22Rv1 (cell line): ENCODE results near the gene RNF212.

Source experiments
- H3K27ac ChIP-seq: fragments of 450-650 bp; 2 replicates; pipeline ENCODE4 v1.5.1; 2017
- CTCF ChIP-seq: fragments of 450-650 bp; IDR thresholded peaks from 2 replicates; pipeline ENCODE4 v1.5.1; 2017; ENCODE audit warnings: mild to moderate bottlenecking
- ZFX ChIP-seq: fragments of 450-650 bp; IDR thresholded peaks from 2 replicates; pipeline ENCODE4 v1.6.1; 2017; ENCODE audit warnings: antibody characterized with exemption, borderline replicate concordance

The RNF212 gene

DNA sequence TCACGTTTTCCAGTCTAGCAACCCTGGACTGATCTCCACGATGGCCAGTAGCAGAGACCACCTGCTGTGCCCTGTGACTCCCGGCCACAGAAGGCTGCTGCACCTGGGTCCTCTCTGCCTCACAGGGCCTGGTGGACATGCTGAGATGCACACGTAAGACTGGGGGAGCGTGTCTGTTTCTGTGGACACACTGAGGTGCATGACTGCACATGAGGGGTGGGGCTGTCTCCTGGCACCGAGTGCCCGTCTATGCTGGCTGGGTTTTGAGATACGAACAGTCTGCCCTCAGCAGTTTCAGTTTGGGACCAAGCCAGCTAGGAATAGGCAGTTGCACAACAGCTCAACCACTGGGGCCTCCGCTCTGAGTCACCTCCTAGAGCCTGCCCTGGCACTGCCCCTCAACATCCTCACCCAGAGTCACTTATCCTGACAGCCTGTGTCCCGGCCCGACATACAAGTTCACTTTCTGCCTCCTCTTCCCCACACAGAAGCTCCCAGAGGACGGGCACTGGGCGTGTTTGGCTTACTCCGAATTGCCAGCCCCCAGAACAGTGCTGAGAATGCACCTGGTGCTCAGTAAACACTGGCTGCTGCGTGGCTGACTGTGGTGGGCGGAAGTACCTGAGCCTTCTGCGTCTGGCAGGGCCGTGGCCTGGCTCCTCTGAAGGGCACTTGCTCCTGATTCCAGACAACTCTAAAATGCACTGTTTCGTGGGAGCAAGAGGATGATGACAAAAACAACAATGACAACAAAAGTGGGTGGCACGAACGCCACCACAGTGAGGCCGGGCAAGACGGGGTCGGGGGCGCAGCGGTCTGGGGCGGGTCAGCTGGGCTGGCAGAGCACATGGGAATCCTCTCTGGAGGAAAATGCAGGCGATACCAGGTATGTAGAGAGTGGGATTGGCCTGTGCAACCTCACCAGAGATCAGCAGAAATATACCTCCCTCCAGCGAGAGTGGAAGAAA is 30.9 kb downstream of the RNF212 start:
- TF ChIP-seq ZFX, result no peak
- TF ChIP-seq CTCF, result no peak
- no peak overlapping the region for H3K27ac ChIP-seq

GRCh38 chr4:1081689-1082040 is 31.7 kb downstream of the RNF212 start:
- H3K27ac ChIP-seq, result no peak overlapping the region
- TF ChIP-seq CTCF (no peak), ZFX (no peak)

DNA sequence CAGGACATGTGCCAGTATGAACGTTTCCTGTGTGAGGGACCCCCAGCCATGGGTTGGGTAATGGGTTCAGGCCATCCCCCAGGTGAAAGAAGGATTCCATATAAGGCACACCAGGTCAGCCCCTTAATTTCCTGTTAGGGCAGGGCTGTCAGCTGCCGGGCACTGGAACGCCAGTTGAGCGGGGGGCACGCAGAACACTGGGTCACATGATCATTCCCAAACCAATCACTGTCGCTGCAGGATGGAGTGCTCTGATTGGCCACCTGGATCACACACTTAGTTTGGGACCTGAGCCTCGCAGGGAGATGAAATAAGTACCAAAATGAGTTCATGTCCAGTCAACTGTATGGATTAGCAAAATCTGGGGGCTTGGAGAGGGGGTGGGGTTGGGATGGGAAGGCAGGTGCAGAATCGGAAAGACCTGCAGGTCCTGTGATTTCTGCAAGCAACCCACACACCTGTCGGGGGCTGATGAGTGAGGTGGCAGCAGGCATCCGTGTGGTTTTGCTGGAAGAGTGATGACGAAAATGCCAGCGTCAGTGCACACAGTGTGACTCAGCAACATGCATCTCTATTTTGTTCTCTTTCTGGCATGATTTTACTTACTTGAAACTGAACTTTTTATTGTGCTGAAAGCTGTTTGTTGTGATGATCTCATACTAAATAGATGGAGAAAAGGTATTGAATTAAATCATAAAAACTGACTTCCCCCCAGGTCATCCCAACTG is 32.2 kb downstream of the RNF212 start:
- H3K27ac ChIP-seq, result no peak overlapping the region
- TF ChIP-seq CTCF (no peak), ZFX (no peak)

GRCh38 chr4:1080432-1080831 is 32.9 kb downstream of the RNF212 start:
- H3K27ac ChIP-seq, result no peak overlapping the region
- no peak for TF ChIP-seq ZFX
- TF ChIP-seq CTCF, result no peak

DNA sequence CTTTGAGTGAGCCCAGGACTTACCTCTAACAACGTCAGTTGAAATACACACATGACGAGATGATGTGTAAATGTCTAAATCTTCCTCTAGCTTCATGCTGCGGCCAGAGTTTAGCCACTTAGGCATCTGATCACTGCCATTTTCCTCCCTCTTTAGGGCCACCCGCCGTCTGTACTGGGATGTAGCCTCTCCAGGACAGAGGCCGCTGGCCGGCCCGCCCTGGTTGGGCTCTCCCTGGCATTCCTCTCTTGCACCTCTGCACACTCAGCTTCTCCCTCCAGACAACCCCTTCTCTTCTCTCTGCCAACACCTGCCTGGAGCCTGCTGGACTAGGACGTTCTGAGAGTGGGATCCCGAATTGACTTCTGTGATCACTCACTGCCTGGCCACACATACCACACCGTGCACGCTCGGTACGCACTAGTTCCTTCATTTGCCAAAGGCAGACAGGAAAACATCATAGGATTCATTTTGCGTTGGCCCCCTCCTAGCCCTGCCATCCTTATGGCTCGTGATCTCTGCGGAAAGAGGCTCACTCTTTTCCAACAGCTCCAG is 33.6 kb downstream of the RNF212 start:
- TF ChIP-seq CTCF (no peak), ZFX (no peak)
- no peak overlapping the region for H3K27ac ChIP-seq

DNA sequence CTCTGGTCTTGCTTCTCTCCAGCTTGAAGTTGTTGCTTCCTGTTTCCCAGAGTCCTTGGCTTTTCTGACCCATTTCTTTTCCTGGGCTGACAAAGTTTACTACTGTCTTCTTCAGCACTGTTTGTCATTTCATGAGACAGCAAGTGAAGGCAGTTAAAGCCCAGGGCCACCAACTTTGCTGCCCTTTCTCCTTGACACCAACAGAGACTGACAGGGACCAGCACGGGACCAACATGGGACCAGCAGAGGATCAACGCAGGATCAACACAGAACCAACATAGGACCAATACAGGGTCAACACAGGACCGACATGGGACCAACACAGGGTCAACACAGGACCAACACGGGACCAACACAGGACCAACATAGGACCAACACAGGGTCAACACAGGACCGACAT is 34.9 kb downstream of the RNF212 start:
- TF ChIP-seq ZFX, result no peak
- no peak for TF ChIP-seq CTCF
- H3K27ac ChIP-seq, result no peak overlapping the region
